ENCODE measurements around the gene RNF19B.

GRCh38 chr1:32948390-32948722 lies 16.3 kb downstream of the RNF19B start:
- no peak for TF ChIP-seq GATA2 (IDR thresholded peaks at IDR 0.05; ENCODE audit: low read depth, low read length)
- TF ChIP-seq GATA3 (IDR thresholded peaks at IDR 0.05; ENCODE audit: low read depth, low read length), result no peak

Measured in SH-SY5Y (cell line).